ENCODE data around the gene ARAP2. TPM values are rescaled to one million over a fixed set of nuclear protein-coding genes. Genes with fewer than 3 reads are reported as not detected.

The ARAP2 gene
- total RNA-seq, 1 donor from 2014 or later, result 59.1 TPM

DNA sequence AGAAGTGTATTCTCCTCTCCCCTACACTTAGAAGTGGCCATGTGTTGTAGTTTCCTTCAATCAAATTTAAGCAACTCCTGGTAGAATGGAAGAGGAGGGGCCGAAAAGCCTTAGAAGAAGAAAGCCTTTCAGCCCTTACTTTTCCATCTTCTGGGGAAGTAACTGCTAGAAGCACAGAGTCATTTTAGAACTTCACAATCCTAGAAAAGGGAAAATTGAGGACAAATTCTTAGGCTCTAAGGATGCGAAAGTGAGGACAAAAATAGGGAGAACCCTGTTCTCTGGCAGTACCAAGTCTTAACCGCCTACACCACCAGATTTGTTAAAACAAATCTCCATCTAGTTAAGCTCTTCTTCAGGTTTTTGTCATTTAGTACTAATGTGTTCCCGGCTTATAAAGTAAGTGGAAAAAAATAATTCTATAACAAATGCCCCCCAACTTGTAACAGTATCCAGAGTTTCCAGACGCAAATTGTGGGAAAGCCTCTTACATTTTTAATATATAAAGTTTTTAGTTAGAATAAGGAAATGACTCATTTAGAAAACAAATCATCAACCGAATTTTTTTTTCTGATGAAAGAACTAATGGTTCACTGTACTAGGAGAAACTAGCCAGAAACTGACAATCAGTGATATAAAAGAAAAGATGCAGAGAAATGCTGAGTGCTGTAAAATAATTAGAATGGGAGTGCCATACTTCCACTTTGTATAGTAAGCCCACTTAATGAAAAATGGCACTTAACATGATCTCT lies 76.0 kb downstream of the ARAP2 start:
- intact Hi-C loops (cut with micrococcal nuclease), result no loop called here
- DNase-seq, result no peak
- no peaks in the 10 kb centered on the region for H3K27me3 Mint-ChIP-seq
- no peak overlapping the region for H3K27ac Mint-ChIP-seq
- TF ChIP-seq, protein P1, sequence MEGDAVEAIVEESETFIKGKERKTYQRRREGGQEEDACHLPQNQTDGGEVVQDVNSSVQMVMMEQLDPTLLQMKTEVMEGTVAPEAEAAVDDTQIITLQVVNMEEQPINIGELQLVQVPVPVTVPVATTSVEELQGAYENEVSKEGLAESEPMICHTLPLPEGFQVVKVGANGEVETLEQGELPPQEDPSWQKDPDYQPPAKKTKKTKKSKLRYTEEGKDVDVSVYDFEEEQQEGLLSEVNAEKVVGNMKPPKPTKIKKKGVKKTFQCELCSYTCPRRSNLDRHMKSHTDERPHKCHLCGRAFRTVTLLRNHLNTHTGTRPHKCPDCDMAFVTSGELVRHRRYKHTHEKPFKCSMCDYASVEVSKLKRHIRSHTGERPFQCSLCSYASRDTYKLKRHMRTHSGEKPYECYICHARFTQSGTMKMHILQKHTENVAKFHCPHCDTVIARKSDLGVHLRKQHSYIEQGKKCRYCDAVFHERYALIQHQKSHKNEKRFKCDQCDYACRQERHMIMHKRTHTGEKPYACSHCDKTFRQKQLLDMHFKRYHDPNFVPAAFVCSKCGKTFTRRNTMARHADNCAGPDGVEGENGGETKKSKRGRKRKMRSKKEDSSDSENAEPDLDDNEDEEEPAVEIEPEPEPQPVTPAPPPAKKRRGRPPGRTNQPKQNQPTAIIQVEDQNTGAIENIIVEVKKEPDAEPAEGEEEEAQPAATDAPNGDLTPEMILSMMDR (IDR thresholded peaks at IDR 0.05), result no peak
- H3K4me1 Mint-ChIP-seq, result no peaks in the 10 kb centered on the region
- no peak overlapping the region for H3K4me3 Mint-ChIP-seq
- POLR2A ChIA-PET, result interaction anchor here (0.7 kb wide), 1 partner anchor 1723 kb away, joined by 6 read pairs; the partner anchor contains the start of gene TBC1D1
- no peak for ATAC-seq (ENCODE audit: low read depth)
- H3K36me3 Mint-ChIP-seq (ENCODE audit: low read depth), result peaks cover 47% of the 10 kb centered on the region
- CTCF ChIA-PET, result interaction anchor here (1.3 kb wide), 1 partner anchor 231 kb away, joined by 3 read pairs; no protein-coding TSS in a partner anchor
- H3K9me3 Mint-ChIP-seq, result no peaks in the 10 kb centered on the region

DNA sequence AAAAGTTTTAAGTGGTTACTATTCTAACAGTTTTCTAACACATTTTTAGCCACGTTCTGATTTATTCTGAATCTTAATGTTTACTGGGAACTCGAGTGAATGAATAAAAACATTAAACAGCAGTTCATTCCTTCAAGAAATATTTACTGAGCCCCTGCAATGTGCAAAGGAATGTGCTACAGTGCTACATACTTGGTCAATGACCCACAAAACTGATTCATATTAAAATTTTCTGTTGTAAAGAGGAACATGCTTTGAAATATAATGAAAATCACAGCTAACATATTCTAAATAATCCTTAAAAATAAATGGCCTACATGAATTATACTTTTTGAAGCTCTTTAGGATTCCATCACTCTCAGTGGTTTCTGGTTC lies 78.7 kb downstream of the ARAP2 start:
- CTCF ChIA-PET, result no interaction called here
- TF ChIP-seq, protein P1 (IDR thresholded peaks at IDR 0.05), result no peak
- POLR2A ChIA-PET, result no interaction called here
- H3K4me1 Mint-ChIP-seq, result no peaks in the 10 kb centered on the region
- H3K27ac Mint-ChIP-seq, result no peak overlapping the region
- ATAC-seq (ENCODE audit: low read depth) (no peak), DNase-seq (no peak)
- intact Hi-C loops (cut with micrococcal nuclease), result no loop called here
- H3K4me3 Mint-ChIP-seq, result no peak overlapping the region
- H3K36me3 Mint-ChIP-seq (ENCODE audit: low read depth), result peaks cover 58% of the 10 kb centered on the region
- no peaks in the 10 kb centered on the region for H3K27me3 Mint-ChIP-seq
- H3K9me3 Mint-ChIP-seq, result no peaks in the 10 kb centered on the region

DNA sequence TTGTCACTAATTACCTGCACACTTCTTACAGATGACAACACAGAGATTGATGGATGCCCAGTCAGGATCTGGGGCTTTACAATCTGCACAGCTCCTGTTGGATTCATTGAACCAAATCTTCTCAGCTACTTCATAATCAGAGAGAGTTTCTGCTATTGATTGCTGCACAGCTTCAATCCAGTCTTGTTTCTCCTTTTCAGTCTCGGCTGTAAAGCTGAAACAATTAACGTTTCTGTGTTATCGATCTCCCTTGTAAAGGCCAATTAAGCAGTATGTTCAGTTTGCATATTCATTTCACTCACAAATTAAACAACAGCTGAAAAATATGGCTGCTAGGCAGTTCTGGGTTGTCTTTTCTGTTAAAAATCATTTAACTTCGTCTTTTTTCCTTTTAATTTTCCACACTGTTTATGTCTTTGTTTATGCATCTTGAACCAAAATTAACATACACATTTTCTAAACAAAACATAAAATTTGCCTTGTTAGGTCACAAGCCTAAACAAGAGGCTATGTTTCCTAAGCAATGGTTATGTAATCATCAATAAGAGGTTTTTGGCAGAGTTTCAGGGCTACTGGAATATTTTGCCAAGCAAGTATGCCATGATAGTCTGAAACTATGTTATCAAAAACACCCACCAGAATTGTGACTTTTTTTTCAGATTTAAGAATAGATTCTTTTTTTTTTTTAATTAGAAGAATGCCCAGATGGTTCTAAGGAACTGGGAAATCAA lies 79.2 kb downstream of the ARAP2 start:
- Mint-ChIP-seq H3K36me3 (ENCODE audit: low read depth) (peaks cover 57% of the 10 kb centered on the region), H3K9me3 (no peaks in the 10 kb centered on the region), H3K4me3 (no peak overlapping the region), H3K27me3 (no peaks in the 10 kb centered on the region), H3K27ac (no peak overlapping the region), H3K4me1 (no peaks in the 10 kb centered on the region)
- ChIA-PET POLR2A (no interaction called here), CTCF (interaction anchor here (1.4 kb wide), 1 partner anchor 235 kb away, joined by 4 read pairs; no protein-coding TSS in a partner anchor)
- intact Hi-C loops (cut with micrococcal nuclease), result loop anchor here (1.0 kb wide), 1 partner anchor 7 kb away; no protein-coding TSS in a partner anchor
- ATAC-seq (ENCODE audit: low read depth) (no peak), DNase-seq (no peak)
- TF ChIP-seq, protein P1 (IDR thresholded peaks at IDR 0.05), result no peak

DNA sequence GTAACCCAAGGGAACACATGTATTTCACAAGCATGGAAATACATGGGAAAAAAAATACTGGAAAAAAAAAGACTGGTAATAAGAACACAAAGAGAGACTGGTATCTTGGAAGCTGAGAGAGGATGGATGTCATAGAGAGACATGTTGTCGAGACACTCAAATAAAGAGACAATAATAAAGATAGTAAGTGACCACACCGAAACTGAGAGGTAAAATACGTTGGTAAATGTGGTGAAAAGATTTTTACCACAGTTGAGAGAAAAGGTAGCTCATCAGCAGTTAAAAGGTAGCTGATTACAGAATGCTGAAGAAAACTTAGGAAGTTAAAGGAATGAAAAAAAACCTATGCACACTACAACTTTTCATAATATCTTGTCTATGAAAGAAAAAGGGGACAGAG lies 81.1 kb downstream of the ARAP2 start:
- POLR2A ChIA-PET, result no interaction called here

More for the DNA sequence above, 81.1 kb downstream of the ARAP2 start:
- intact Hi-C loops (cut with micrococcal nuclease), result no loop called here
- H3K4me3 Mint-ChIP-seq, result no peak overlapping the region
- no peaks in the 10 kb centered on the region for H3K4me1 Mint-ChIP-seq
- H3K9me3 Mint-ChIP-seq, result no peaks in the 10 kb centered on the region
- no peak for DNase-seq
- no peaks in the 10 kb centered on the region for H3K27me3 Mint-ChIP-seq
- peaks cover 67% of the 10 kb centered on the region for H3K36me3 Mint-ChIP-seq (ENCODE audit: low read depth)
- TF ChIP-seq, protein P1 (IDR thresholded peaks at IDR 0.05), result no peak
- CTCF ChIA-PET, result no interaction called here
- no peak for ATAC-seq (ENCODE audit: low read depth)
- H3K27ac Mint-ChIP-seq, result peak overlapping the region; percentile 27
